Neural cell (in vitro differentiated cells): ENCODE results near the gene SPECC1. TPM values are rescaled to one million over a fixed set of nuclear protein-coding genes. Genes with fewer than 3 reads are reported as not detected.

ENCODE experiments used
- H2AFZ ChIP-seq: fragments of 200-600, 300-800 bp; sonication (generic), shearing (Covaris generic); 2 replicates; pipeline ENCODE4 v1.6.0; 2014; ENCODE audit warnings: low read depth, mild to moderate bottlenecking, antibody characterized with exemption, low read length, moderate library complexity
- H3F3A ChIP-seq: fragments of 200-600 bp; shearing (Covaris generic); 2 replicates; pipeline ENCODE4 v1.6.1; 2016; ENCODE audit warnings: mild to moderate bottlenecking, moderate library complexity, mixed read lengths, antibody characterized with exemption, low read length; ENCODE audit not compliant: insufficient read depth, poor library complexity, severe bottlenecking
- H3K27ac ChIP-seq: fragments of 200-600, 300-800 bp; sonication (generic), shearing (Covaris generic); 2 replicates; pipeline ENCODE4 v1.5.1; 2014; ENCODE audit warnings: mild to moderate bottlenecking, low read length, moderate library complexity
- H3K27me3 ChIP-seq: fragments of 300-800, 200-600 bp; sonication (generic), shearing (Covaris generic); 2 replicates; pipeline ENCODE4 v1.6.0; 2014; ENCODE audit warnings: mild to moderate bottlenecking, low read depth, low read length, moderate library complexity; ENCODE audit not compliant: insufficient read depth
- H3K36me3 ChIP-seq: fragments of 300-800, 200-600 bp; sonication (generic), shearing (Covaris generic); 2 replicates; pipeline ENCODE4 v1.5.1; 2014; ENCODE audit warnings: mild to moderate bottlenecking, antibody characterized with exemption, low read length, moderate library complexity; ENCODE audit not compliant: insufficient read depth
- H3K4me2 ChIP-seq: fragments of 300-800, 200-600 bp; sonication (generic), shearing (Covaris generic); 2 replicates; pipeline ENCODE4 v1.6.0; 2014; ENCODE audit warnings: mild to moderate bottlenecking, low read length
- H3K4me3 ChIP-seq: fragments of 300-800, 200-600 bp; sonication (generic), shearing (Covaris generic); 2 replicates; pipeline ENCODE4 v1.5.1; 2014; ENCODE audit warnings: mild to moderate bottlenecking, low read length, moderate library complexity
- H3K79me2 ChIP-seq: fragments of 200-600 bp; shearing (Covaris generic); replicated peaks from 2 replicates; pipeline ENCODE4 v1.6.0; 2014; ENCODE audit warnings: mild to moderate bottlenecking, low read length, moderate library complexity; ENCODE audit not compliant: insufficient read depth
- H3K9ac ChIP-seq: fragments of 300-800, 200-600 bp; sonication (generic), shearing (Covaris generic); 2 replicates; pipeline ENCODE4 v1.6.1; 2016; ENCODE audit warnings: mild to moderate bottlenecking, low read length, mixed read lengths
- H3K9me2 ChIP-seq: fragments of 200-600 bp; shearing (Covaris generic); 2 replicates; pipeline ENCODE4 v1.6.1; 2016; ENCODE audit warnings: mild to moderate bottlenecking, low read length, mixed read lengths; ENCODE audit not compliant: insufficient read depth
- H3K9me3 ChIP-seq: fragments of 200-600, 300-800 bp; sonication (generic), shearing (Covaris generic); 2 replicates; pipeline ENCODE4 v1.6.1; 2016; ENCODE audit warnings: mild to moderate bottlenecking, mixed run types, low read length, moderate library complexity, mixed read lengths
- H4K20me1 ChIP-seq: fragments of 200-600 bp; shearing (Covaris generic); 2 replicates; pipeline ENCODE4 v1.6.1; 2016; ENCODE audit warnings: mild to moderate bottlenecking, mixed run types; ENCODE audit not compliant: insufficient read depth
- EP300 ChIP-seq: fragments of 450-650 bp; conservative IDR thresholded peaks from 2 replicates; pipeline ENCODE4 v1.6.1; 2014; ENCODE audit warnings: antibody characterized with exemption, mild to moderate bottlenecking, moderate library complexity; ENCODE audit not compliant: poor library complexity, severe bottlenecking
- EZH2 ChIP-seq: fragments of 200-600, 300-800 bp; shearing (Covaris generic), sonication (generic); IDR thresholded peaks from 2 replicates; pipeline ENCODE4 v1.6.1; 2014; ENCODE audit warnings: antibody characterized with exemption, low read length, borderline replicate concordance, mild to moderate bottlenecking; ENCODE audit not compliant: insufficient read depth, poor library complexity, severe bottlenecking
- MXI1 ChIP-seq: fragments of 450-650 bp; conservative IDR thresholded peaks from 2 replicates; pipeline ENCODE4 v1.6.1; 2014; ENCODE audit warnings: antibody characterized with exemption, mild to moderate bottlenecking; ENCODE audit not compliant: poor library complexity, severe bottlenecking
- POLR2AphosphoS5 ChIP-seq: IDR thresholded peaks from 2 replicates; pipeline ENCODE4 v1.6.1; 2012
- RAD21 ChIP-seq: fragments of 450-650 bp; conservative IDR thresholded peaks from 2 replicates; pipeline ENCODE4 v1.6.1; 2014; ENCODE audit warnings: antibody characterized with exemption, mild to moderate bottlenecking, moderate library complexity
- SMC3 ChIP-seq: fragments of 450-650 bp; conservative IDR thresholded peaks from 2 replicates; pipeline ENCODE4 v1.6.1; 2014; ENCODE audit warnings: antibody characterized with exemption, mild to moderate bottlenecking, moderate library complexity; ENCODE audit not compliant: poor library complexity
- TAF1 ChIP-seq: IDR thresholded peaks from 2 replicates; pipeline ENCODE4 v1.6.1; 2012; ENCODE audit warnings: low read depth
- polyA plus RNA-seq: library from polyadenylated mRNA; depleted of rRNA; stranded (reverse); fragments of >200 nt; gene quantifications from 2 replicates; pipeline ENCODE4 v1.2.3, GENCODE V29; 2014
- TF ChIP-seq, protein P1 (sequence below): fragments of 450-650 bp; IDR thresholded peaks from 2 replicates; pipeline ENCODE4 v1.5.1; 2014; ENCODE audit warnings: antibody characterized with exemption, mild to moderate bottlenecking, moderate library complexity; ENCODE audit not compliant: poor library complexity, severe bottlenecking
- TF ChIP-seq, protein P2 (sequence below): IDR thresholded peaks from 2 replicates; pipeline ENCODE4 v1.6.1; 2012; ENCODE audit warnings: borderline replicate concordance

SPECC1 gene
- polyA plus RNA-seq, 1 donor from 2014 or later = 8.6 TPM

DNA sequence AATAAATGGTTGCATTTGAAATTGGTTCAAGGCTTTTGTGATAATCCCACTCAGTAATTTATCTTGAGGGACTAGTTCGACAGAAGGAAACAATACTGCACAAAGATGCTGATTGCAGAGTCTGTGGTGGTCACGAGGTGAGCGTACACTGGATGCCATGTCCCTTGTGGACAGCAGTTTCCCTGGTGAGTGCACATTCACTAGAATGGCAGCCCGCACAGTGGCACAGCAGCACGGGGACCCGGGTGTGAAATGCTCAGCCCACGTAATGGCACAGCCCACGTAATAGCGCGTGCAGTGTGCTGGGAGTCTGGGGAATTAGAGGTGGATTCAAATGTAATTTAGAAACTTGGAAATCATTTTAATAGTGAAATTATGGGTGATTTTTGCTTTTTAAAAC, 304.1 kb downstream of the SPECC1 start:
- no peaks in the 10 kb centered on the region for H3K27me3 ChIP-seq
- H3K27ac ChIP-seq = no peak overlapping the region
- no peak overlapping the region for H3K4me2 ChIP-seq
- no peaks in the 10 kb centered on the region for H4K20me1 ChIP-seq
- no peaks in the 10 kb centered on the region for H3K9me3 ChIP-seq
- no peaks in the 10 kb centered on the region for H3K79me2 ChIP-seq
- no peaks in the 10 kb centered on the region for H3K36me3 ChIP-seq
- TF ChIP-seq RAD21 (no peak), SMC3 (no peak), MXI1 (no peak), POLR2AphosphoS5 (no peak), EZH2 (no peak), TAF1 (no peak)
- TF ChIP-seq, protein P1, sequence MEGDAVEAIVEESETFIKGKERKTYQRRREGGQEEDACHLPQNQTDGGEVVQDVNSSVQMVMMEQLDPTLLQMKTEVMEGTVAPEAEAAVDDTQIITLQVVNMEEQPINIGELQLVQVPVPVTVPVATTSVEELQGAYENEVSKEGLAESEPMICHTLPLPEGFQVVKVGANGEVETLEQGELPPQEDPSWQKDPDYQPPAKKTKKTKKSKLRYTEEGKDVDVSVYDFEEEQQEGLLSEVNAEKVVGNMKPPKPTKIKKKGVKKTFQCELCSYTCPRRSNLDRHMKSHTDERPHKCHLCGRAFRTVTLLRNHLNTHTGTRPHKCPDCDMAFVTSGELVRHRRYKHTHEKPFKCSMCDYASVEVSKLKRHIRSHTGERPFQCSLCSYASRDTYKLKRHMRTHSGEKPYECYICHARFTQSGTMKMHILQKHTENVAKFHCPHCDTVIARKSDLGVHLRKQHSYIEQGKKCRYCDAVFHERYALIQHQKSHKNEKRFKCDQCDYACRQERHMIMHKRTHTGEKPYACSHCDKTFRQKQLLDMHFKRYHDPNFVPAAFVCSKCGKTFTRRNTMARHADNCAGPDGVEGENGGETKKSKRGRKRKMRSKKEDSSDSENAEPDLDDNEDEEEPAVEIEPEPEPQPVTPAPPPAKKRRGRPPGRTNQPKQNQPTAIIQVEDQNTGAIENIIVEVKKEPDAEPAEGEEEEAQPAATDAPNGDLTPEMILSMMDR = no peak
- H2AFZ ChIP-seq = no peak overlapping the region
- H3K9me2 ChIP-seq = no peaks in the 10 kb centered on the region
- H3K9ac ChIP-seq = no peak overlapping the region
- H3F3A ChIP-seq = no peaks in the 10 kb centered on the region
- H3K4me3 ChIP-seq = no peak overlapping the region

DNA sequence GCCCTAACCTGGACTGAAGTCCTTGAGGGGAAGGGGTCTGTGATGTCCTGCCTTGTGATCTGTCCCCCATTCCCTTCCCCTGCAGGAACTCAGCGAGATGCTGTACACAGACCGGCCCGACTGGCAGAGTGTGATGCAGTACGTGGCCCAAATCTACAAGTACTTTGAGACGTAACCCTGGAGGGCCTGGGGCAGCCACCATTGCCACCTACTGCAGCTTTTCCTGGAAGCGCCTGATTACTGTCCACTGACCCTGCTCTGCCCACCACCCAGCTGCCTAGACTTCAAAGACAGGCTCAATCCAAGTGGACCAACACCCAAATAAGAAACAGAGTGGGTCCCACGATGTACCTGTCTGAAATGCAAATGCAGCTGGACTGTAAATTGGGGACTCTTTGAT, 304.7 kb downstream of the SPECC1 start:
- Histone ChIP-seq H4K20me1 (no peaks in the 10 kb centered on the region), H3K9ac (no peak overlapping the region), H3K4me2 (no peak overlapping the region), H3K36me3 (no peaks in the 10 kb centered on the region), H2AFZ (no peak overlapping the region), H3K27me3 (no peaks in the 10 kb centered on the region), H3K9me3 (no peaks in the 10 kb centered on the region), H3K27ac (no peak overlapping the region), H3K79me2 (no peaks in the 10 kb centered on the region), H3F3A (no peaks in the 10 kb centered on the region), H3K9me2 (no peaks in the 10 kb centered on the region), H3K4me3 (no peak overlapping the region)
- TF ChIP-seq SMC3 = no peak
- TF ChIP-seq MXI1 = no peak
- TF ChIP-seq RAD21 = no peak
- TF ChIP-seq, protein P1 = no peak
- no peak for TF ChIP-seq POLR2AphosphoS5
- TF ChIP-seq EP300 = no peak
- TF ChIP-seq, protein P2, sequence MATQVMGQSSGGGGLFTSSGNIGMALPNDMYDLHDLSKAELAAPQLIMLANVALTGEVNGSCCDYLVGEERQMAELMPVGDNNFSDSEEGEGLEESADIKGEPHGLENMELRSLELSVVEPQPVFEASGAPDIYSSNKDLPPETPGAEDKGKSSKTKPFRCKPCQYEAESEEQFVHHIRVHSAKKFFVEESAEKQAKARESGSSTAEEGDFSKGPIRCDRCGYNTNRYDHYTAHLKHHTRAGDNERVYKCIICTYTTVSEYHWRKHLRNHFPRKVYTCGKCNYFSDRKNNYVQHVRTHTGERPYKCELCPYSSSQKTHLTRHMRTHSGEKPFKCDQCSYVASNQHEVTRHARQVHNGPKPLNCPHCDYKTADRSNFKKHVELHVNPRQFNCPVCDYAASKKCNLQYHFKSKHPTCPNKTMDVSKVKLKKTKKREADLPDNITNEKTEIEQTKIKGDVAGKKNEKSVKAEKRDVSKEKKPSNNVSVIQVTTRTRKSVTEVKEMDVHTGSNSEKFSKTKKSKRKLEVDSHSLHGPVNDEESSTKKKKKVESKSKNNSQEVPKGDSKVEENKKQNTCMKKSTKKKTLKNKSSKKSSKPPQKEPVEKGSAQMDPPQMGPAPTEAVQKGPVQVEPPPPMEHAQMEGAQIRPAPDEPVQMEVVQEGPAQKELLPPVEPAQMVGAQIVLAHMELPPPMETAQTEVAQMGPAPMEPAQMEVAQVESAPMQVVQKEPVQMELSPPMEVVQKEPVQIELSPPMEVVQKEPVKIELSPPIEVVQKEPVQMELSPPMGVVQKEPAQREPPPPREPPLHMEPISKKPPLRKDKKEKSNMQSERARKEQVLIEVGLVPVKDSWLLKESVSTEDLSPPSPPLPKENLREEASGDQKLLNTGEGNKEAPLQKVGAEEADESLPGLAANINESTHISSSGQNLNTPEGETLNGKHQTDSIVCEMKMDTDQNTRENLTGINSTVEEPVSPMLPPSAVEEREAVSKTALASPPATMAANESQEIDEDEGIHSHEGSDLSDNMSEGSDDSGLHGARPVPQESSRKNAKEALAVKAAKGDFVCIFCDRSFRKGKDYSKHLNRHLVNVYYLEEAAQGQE = no peak
